ENCODE results near the gene COL1A2. TPM values are rescaled to one million over a fixed set of nuclear protein-coding genes. Genes with fewer than 3 reads are reported as not detected.

Gene COL1A2
- total and polyA plus RNA-seq, 2 of the 8 experiments (the other 6 are each of a cell fraction or from before 2014, with no cell fraction given), result 45.2 to 87.2 TPM

DNA sequence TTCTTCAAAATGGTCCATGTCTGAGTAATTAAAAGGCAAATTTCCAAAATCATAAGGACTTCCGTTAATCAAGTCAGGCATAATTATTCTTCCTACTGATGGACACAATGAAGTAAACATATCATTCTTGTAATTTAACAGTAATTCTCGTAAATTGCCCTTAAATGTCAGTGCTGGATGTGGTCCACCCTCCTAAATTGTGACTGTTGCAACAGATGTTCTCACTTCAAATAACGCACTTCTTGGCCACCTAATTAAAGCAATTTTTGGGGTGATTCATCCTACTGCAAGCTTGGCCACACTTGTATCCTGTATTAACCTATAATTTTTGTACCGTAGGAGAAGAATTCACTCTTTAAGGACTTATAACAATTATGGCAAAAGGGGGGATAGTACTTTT is 1.9 kb downstream of the COL1A2 start (continued):
- TF ChIP-seq, protein P1, sequence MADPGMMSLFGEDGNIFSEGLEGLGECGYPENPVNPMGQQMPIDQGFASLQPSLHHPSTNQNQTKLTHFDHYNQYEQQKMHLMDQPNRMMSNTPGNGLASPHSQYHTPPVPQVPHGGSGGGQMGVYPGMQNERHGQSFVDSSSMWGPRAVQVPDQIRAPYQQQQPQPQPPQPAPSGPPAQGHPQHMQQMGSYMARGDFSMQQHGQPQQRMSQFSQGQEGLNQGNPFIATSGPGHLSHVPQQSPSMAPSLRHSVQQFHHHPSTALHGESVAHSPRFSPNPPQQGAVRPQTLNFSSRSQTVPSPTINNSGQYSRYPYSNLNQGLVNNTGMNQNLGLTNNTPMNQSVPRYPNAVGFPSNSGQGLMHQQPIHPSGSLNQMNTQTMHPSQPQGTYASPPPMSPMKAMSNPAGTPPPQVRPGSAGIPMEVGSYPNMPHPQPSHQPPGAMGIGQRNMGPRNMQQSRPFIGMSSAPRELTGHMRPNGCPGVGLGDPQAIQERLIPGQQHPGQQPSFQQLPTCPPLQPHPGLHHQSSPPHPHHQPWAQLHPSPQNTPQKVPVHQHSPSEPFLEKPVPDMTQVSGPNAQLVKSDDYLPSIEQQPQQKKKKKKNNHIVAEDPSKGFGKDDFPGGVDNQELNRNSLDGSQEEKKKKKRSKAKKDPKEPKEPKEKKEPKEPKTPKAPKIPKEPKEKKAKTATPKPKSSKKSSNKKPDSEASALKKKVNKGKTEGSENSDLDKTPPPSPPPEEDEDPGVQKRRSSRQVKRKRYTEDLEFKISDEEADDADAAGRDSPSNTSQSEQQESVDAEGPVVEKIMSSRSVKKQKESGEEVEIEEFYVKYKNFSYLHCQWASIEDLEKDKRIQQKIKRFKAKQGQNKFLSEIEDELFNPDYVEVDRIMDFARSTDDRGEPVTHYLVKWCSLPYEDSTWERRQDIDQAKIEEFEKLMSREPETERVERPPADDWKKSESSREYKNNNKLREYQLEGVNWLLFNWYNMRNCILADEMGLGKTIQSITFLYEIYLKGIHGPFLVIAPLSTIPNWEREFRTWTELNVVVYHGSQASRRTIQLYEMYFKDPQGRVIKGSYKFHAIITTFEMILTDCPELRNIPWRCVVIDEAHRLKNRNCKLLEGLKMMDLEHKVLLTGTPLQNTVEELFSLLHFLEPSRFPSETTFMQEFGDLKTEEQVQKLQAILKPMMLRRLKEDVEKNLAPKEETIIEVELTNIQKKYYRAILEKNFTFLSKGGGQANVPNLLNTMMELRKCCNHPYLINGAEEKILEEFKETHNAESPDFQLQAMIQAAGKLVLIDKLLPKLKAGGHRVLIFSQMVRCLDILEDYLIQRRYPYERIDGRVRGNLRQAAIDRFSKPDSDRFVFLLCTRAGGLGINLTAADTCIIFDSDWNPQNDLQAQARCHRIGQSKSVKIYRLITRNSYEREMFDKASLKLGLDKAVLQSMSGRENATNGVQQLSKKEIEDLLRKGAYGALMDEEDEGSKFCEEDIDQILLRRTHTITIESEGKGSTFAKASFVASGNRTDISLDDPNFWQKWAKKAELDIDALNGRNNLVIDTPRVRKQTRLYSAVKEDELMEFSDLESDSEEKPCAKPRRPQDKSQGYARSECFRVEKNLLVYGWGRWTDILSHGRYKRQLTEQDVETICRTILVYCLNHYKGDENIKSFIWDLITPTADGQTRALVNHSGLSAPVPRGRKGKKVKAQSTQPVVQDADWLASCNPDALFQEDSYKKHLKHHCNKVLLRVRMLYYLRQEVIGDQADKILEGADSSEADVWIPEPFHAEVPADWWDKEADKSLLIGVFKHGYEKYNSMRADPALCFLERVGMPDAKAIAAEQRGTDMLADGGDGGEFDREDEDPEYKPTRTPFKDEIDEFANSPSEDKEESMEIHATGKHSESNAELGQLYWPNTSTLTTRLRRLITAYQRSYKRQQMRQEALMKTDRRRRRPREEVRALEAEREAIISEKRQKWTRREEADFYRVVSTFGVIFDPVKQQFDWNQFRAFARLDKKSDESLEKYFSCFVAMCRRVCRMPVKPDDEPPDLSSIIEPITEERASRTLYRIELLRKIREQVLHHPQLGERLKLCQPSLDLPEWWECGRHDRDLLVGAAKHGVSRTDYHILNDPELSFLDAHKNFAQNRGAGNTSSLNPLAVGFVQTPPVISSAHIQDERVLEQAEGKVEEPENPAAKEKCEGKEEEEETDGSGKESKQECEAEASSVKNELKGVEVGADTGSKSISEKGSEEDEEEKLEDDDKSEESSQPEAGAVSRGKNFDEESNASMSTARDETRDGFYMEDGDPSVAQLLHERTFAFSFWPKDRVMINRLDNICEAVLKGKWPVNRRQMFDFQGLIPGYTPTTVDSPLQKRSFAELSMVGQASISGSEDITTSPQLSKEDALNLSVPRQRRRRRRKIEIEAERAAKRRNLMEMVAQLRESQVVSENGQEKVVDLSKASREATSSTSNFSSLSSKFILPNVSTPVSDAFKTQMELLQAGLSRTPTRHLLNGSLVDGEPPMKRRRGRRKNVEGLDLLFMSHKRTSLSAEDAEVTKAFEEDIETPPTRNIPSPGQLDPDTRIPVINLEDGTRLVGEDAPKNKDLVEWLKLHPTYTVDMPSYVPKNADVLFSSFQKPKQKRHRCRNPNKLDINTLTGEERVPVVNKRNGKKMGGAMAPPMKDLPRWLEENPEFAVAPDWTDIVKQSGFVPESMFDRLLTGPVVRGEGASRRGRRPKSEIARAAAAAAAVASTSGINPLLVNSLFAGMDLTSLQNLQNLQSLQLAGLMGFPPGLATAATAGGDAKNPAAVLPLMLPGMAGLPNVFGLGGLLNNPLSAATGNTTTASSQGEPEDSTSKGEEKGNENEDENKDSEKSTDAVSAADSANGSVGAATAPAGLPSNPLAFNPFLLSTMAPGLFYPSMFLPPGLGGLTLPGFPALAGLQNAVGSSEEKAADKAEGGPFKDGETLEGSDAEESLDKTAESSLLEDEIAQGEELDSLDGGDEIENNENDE (IDR thresholded peaks at IDR 0.05; ENCODE audit: insufficient replicate concordance, low read length), result no peak
- TF ChIP-seq RBBP5 (IDR thresholded peaks at IDR 0.05; ENCODE audit: borderline replicate concordance, low read depth, low read length) (no peak), CBX8 (IDR thresholded peaks at IDR 0.05; ENCODE audit: borderline replicate concordance, low read depth, low read length) (no peak), TCF12 (IDR thresholded peaks at IDR 0.05; ENCODE audit: low read depth, low read length) (no peak), BCL11A (IDR thresholded peaks at IDR 0.05; ENCODE audit: low read depth in 2 of 2, low read length in 2 of 2) (no peak), KDM5A (IDR thresholded peaks at IDR 0.05; ENCODE audit: low read length) (no peak), TAF7 (optimal IDR thresholded peaks at IDR 0.05; ENCODE audit: borderline replicate concordance, low read depth, low read length) (no peak), ASH2L (IDR thresholded peaks at IDR 0.05; ENCODE audit: low read length) (no peak), CTBP2 (IDR thresholded peaks at IDR 0.05; ENCODE audit: borderline replicate concordance, insufficient read depth, insufficient read length, low read length) (no peak), JUND (IDR thresholded peaks at IDR 0.05; ENCODE audit: low read length) (no peak), SRF (IDR thresholded peaks at IDR 0.05; ENCODE audit: low read depth, low read length) (no peak), SP4 (IDR thresholded peaks at IDR 0.05; ENCODE audit: low read length) (no peak), MAFK (IDR thresholded peaks at IDR 0.05; ENCODE audit: low read depth, low read length) (no peak)
